Skin of body (tissue), 2 donors: ENCODE measurements around the gene DLEC1. TPM values are rescaled to one million over a fixed set of nuclear protein-coding genes. Genes with fewer than 3 reads are reported as not detected.
"Not testable (repeated sequence)": the region's sequence is repeated elsewhere in the genome, so short reads cannot be mapped to it uniquely, and the experiment has no call there.

Source experiments
- DNase-seq: peaks from one replicate; lab custom pipeline; 2025; lab: John Stamatoyannopoulos, UW
- total RNA-seq: library from RNA; depleted of rRNA; stranded (reverse); fragments of >200 nt; gene quantifications from one replicate; pipeline ENCODE4 v1.2.3, GENCODE V29; 2014

The DLEC1 gene
- total RNA-seq, 1 donor from 2014 or later: 0.49 TPM

DNA sequence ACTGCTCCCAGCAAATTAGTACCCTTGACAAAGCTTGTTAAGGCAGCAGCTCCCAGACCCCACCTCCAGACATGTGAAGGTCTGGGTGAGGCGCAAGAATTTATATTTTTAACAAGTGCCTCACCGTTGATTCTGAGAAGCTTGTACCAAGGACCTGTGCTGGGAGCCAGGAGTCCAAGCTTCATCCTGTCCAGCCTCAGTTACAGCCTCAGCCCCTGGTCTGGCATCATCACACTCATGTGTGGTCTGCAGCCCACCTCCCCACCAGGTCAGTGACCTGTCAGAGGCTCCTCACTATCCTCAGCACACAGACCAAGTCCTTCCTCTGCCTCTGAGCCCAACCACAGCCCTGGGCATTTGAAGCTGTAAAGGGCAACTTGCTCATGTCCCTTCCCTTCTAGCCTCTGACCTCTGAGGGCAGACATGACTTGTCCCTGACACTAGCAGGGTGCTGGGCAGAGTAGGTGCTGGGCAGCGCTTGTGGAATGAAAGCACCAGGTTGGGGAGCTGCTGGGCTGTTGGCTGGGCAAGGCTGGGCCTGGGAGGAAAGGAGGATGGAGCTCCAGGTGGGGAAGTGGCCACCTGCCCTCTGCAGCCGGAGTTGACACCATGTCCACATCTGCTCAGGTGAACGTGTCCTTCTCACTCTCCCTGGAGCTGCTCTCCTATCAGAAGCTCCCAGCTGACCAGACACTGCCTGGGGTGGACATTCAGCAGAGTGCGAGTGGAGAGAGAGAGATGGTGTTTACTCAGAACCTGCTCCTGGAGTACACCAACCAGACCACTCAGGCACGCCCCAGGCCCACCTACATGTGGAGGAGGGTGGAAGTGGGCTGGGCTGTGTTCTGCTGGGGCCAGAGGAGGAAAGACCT, 81.0 kb downstream of the DLEC1 start:
- DNase-seq: no peak

- DNase-seq: no peak
These were observed 81.9 kb downstream of the DLEC1 start for GRCh38 chr3:38120693-38121450.

DNA sequence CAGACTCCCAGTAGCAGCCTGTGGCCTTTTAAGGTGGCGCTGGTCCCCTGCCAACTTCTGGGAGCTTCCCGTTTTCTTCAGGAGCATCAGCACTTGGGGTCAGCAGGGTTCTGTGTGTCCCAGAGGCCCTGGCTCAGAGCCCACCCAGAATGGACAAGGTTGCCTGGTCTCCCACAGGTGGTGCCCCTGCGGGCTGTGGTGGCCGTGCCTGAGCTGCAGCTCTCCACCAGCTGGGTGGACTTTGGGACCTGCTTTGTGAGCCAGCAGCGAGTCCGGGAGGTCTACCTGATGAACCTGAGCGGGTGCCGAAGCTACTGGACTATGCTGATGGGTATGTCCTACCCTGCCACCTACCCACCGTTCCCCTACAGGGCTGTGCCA, 82.4 kb downstream of the DLEC1 start:
- DNase-seq: no peak

DNA sequence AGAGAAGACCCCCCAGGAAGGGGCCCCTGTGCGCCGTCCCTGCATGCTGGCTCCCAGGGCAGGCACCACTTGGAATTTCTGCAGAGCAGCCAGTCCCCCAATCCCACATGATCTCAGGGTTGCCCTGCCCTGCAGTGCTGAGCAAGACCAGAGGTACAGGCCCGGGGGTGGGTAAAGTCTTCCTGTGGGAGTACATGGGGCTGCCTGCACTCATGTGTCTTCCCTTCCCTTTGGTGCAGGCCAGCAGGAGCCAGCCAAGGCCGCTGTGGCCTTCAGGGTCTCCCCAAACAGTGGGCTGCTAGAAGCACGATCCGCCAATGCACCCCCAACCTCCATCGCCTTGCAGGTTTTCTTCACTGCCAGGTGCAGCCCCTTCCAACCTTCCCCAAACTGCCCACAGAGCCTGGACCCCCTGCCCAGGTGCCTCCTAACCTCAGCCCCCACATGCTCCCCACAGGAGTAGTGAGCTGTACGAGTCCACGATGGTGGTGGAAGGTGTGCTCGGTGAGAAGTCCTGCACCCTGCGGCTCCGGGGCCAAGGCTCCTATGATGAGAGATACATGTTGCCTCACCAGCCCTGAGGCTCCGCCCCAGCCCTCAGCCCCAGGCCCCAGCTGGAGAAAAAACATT, 82.9 kb downstream of the DLEC1 start:
- DNase-seq: no peak

DNA sequence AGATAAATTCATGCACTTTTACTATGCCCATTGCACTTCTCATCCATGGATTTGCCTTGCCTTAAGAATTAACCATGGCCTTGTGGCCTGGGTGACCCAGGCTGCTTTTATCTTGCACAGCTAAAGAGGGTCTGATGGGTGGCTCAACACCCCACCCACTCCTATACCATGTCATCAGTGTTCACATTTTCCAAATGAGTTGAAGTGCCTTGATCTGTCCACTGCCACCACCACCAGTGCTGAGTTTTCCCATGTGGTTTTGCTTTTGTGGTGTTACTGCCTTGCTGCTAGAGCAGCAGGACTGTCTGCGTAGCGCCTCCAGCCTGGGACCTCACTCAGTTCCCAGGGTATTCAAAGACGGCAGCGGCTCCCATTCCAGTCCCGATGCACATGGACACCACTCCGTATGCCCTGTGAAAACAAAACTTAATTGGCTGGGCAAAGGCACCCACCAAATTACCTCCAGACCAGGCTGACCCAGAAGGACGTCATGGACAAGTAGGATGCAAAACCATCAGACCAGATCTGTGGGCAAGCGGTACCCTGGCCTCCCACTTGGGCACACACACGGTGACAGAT, 83.8 kb downstream of the DLEC1 start:
- no peak for DNase-seq

GRCh38 chr3:38124324-38125122, 85.5 kb downstream of the DLEC1 start:
- no peak for DNase-seq

DNA sequence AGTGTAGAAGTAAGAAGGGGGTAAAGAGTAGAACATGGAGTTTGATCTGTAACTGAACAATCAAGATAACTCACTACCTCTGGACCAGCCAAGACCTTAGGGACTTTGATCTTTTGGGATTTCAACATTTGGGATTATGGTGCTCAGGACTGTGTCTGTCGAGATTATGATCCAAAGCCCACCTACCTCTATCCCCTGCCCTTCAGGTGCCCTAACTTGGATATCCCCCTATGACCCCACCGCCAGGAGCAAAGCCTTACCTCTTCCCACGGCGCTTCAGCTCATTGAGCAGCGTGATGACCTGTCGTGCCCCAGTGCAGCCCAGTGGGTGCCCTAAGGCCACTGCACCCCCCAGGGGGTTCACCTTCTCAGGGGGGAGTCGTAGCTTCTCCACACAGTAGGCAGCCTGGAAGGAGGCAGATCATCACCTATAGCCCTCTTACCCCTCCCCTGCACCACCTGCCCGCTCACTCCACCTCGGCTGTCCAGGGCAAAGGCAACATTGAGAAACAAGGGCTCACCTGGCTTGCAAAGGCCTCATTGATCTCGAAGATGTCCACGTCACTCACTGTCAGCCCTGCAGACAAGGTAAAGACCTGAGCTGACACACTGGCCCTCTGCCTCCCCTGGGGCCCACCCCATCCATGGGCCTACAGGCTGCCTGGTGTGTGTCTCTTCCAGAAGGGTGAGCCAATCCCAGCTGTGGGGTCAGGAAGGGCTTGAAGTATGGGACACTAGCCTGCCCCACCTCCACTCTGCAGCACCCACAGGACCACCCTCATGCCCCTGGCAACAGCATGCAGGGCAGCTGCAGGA, 86.5 kb downstream of the DLEC1 start:
- DNase-seq: no peak

- no peak for DNase-seq
These were observed 87.3 kb downstream of the DLEC1 start for GRCh38 chr3:38126121-38126892.

DNA sequence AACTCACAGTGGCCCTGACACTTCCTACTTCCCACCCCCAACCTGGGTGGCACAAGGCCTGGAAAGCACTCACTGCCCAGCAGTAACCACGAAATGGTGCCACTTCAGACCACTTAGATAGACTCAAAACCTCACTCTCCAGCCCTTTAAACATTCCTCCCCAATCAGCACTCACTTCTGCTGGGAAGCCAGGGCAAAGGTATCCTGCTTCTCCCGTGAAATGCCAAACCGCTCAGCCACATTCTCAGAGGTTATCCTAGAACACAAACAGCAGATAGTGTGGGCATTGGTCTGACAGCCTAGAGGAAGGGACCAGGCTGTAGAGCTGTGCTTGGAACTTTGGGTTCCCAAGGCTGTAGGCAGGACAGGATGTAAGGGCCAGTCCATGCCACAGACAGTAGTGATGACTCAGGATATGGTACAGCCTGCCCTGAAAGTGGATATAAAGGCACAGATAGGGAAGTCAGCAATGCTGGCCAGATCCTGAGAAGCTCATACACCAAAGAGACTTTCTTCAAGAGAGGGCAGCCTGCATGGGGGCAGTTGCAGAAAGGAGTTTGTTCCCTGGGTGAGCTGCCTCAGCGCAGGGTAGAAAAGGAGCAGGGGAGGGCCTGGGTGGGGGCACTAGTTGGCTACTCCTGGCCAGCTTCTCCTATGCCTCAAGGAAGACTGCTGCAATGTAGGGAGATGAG, 88.7 kb downstream of the DLEC1 start:
- DNase-seq: no peak

DNA sequence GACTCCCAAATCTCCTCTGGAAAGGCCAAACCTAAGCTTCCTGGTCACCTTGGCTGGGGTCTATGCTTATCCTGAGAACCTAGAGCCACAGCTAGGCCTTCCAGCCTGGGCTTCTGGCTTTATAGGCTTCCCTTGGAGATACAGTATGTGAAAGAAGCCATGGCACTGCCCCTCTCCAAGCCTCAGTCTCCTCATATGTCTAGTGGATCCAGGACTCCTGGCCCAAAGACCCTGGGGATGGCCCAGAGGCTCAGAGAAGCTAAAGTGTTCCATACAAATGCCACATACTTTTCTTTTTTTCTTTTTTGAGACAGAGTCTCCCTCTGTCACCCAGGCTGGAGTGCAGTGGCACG, 89.3 kb downstream of the DLEC1 start:
- no peak for DNase-seq

DNA sequence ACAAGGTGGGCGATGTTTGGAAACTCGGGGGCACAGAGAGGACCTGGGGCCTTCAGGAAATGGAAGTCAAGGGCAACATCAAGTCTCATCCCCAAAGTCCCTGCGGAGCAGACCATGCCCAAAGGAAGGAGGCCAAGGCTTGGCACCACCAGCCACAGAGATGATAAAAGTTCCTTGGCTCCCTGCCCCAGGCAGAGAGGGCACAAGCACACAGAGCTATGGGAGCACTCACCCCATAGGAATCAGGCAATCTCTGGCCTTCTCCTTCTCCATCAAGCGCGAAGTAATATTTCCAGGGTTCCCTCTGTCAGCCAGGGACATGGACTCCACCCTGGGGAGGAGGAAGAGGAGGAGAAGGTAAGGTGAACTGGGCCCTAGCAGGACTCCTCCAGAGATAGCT, 90.0 kb downstream of the DLEC1 start:
- no peak for DNase-seq

DNA sequence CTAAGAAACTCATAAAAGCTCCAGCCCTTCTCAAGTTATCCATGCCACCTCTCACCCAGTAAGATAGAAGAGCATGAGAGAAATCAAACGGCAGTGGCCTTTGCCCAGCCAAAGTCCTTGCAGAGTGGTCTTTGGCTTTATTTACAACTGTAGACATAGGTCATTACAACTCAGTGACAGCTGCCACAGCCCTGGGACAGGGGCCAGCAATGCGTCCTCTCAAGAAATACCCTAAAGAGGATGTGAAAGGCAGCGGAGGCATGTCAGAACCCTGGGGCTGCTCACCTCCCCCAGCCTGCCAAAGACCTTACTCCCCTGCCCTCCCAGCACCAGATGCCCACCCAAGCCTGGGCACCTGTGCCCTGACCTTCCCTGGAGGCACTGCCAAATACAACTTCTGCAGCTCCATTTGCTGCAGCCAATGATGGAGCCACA, 91.6 kb downstream of the DLEC1 start:
- DNase-seq: no peak

- DNase-seq: no peak
These were observed 92.8 kb downstream of the DLEC1 start for GRCh38 chr3:38131621-38132369.

DNA sequence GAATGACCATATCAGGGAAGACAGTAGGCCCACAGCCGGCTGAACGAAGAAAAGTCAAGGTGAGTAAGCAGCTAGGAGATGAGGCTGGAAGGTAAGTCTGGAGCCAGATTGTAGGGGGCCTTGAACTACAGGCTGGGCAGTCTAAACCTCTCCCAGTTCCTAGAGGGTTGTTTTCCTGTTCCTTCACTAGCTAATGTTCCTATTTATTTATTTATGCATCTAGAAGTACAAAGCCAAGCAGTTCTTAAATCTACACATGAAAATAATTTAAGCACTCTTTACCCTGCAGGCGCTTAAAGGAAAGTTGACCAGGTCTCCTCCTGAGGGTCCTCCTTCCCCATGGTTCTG, 94.2 kb downstream of the DLEC1 start:
- no peak for DNase-seq

DNA sequence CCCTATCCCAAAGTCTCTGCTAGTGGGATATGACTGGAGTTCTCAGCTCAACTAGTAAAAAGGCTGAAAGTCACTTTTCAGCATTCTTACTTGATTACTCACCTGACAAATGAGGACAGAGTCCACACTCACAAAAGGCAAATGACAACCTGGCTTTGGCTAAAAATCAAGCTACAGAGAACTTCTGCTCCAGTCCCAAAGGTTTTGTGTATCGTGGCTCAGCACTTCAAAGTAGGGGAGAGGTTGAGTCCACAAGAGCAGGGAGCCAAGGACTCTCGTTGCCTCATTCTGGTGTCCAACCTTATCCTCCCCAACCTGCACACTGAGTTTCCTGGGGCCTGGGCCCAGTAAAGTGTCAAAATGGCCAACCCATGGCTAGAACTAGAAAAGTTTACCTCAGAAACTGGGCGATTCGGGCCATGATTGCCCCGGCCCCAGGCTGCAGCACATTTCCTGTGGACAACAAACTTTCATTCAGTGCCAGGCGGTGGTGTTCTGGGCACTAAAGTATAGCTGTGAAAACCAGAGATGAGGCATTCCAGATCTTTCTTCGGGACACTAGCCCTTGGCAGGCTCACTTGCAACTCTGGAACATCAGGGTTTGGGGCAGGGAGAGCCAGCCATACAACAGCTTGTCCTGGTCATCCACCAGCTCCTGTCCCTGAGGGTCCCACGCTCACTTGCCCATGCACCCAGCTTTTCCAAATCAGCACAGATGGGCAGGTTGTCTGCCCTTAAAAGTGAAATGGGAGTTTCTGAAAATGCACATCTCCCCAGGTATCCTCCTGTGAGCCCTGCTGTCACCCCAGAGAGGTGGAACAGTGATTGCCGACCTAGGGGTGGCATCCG, 94.8 kb downstream of the DLEC1 start:
- DNase-seq: no peak

DNA sequence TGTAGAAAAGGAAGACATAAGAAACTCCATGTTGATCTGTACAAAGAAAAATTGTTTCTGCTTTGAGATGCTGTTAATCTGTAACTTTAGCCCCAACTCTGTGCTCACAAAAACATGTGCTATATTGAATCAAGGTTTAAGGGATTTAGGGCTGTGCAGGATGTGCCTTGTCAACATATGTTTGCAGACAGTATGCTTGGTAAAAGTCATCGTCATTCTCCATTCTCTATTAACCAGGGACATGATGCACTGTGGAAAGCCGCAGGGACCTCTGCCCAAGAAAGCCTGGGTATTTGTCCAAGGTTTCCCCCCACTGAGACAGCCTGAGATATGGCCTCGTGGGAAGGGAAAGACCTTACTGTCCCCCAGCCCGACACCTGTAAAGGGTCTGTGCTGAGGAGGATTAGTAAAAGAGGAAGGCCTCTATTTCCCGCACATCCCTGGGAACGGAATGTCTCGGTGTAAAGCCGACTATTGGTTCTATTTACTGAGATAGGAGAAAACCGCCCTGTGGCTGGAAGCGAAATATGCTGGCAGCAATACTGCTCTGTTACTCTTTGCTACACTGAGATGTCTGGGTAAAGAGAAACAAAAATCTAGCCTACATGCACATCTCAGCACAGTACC, 95.6 kb downstream of the DLEC1 start:
- DNase-seq: not testable (repeated sequence)
